HepG2 (cell line): ENCODE measurements around the gene ZNF865. TPM values are rescaled to one million over a fixed set of nuclear protein-coding genes. Genes with fewer than 3 reads are reported as not detected.

ENCODE experiments used
- ATAC-seq: fragments of 200-7000 bp; cut with Tn5 transposase; 3 replicates; pipeline ENCODE4 v1.9.1; 2020; ENCODE audit warnings: mild to moderate bottlenecking, moderate library complexity
- BruUV-seq: library from RNA; stranded (reverse); fragments of 400-500 nt; replicated peaks from 2 replicates; lab custom pipeline; 2021; lab: Mats Ljungman, UMichigan
- CTCF ChIA-PET: fragments of 300-600 bp; formaldehyde crosslinking; extraction: SDS; loops from one replicate; lab custom pipeline; 2021; ENCODE audit warnings: low total read pairs, inconsistent platforms, low intra/inter-chr PET ratio; lab: Yijun Ruan, JAX
- POLR2A ChIA-PET: fragments of 350-600 bp; sonication (Branson Sonifier 250); formaldehyde crosslinking; loops from one replicate; lab custom pipeline; 2020; ENCODE audit warnings: antibody characterized with exemption, inconsistent platforms; lab: Yijun Ruan, JAX
- DNase-seq: peaks from one replicate; pipeline ENCODE4 v3.0.0-alpha.2; 2015; ENCODE audit warnings: low spot score
- FAIRE-seq: peaks from 3 replicates; lab custom pipeline; 2011; peaks lifted over from hg19 to GRCh38; lab: Jason Lieb, UNC
- H2AFZ ChIP-seq: one replicate; pipeline ENCODE4 v1.6.1; 2011; ENCODE audit warnings: low read length, inconsistent platforms
- H3K27ac ChIP-seq: fragments of 300-600 bp; 3 replicates; pipeline ENCODE4 v1.8.0; 2011; ENCODE audit warnings: mixed run types, mild to moderate bottlenecking, mixed read lengths, low read length, inconsistent platforms; ENCODE audit not compliant: insufficient read depth; ENCODE audit errors: extremely low read length
- H3K27me3 ChIP-seq, 2 experiments: fragments of 200-600 bp in 1 of 2; 2 replicates in 1 of 2; 3 replicates in 1 of 2; pipeline versions ENCODE4 v1.6.0 to v1.8.0; 2011; ENCODE audit warnings: low read length in 2 of 2, mild to moderate bottlenecking in 2 of 2, moderate library complexity in 2 of 2, inconsistent platforms in 1 of 2; ENCODE audit not compliant: insufficient read depth in 2 of 2, control insufficient read depth in 1 of 2
- H3K36me3 ChIP-seq, 2 experiments: fragments of 200-600 bp in 1 of 2; replicated peaks in 1 of 2; 2 replicates in 1 of 2; 3 replicates in 1 of 2; pipeline versions ENCODE4 v1.5.1 to v1.8.0; 2011; ENCODE audit warnings: low read length in 2 of 2, inconsistent platforms in 1 of 2; ENCODE audit not compliant: insufficient read depth in 2 of 2, control insufficient read depth in 1 of 2
- H3K4me1 ChIP-seq: 2 replicates; pipeline ENCODE4 v1.5.1; 2012; ENCODE audit warnings: low read length, inconsistent platforms; ENCODE audit not compliant: insufficient read depth
- H3K4me2 ChIP-seq: 2 replicates; pipeline ENCODE4 v1.6.0; 2011; ENCODE audit warnings: low read depth, low read length, inconsistent platforms
- H3K4me3 ChIP-seq, 3 experiments: fragments of 200-600 bp in 1 of 3; sonication (generic), shearing (Covaris generic) in 1 of 3; replicated peaks in 1 of 3; 2 replicates each; pipeline ENCODE4 v1.5.1; 2011 to 2016; ENCODE audit warnings: low read length in 3 of 3, inconsistent platforms in 2 of 3, low read depth in 2 of 3, mild to moderate bottlenecking in 2 of 3, control low read depth in 1 of 3, mixed read lengths in 1 of 3; ENCODE audit not compliant: insufficient read depth in 1 of 3
- H3K79me2 ChIP-seq: one replicate; pipeline ENCODE4 v1.6.1; 2011; ENCODE audit warnings: low read length, inconsistent platforms; ENCODE audit not compliant: insufficient read depth
- H3K9ac ChIP-seq: 2 replicates; pipeline ENCODE4 v1.6.0; 2011; ENCODE audit warnings: mild to moderate bottlenecking, low read depth, low read length, inconsistent platforms; ENCODE audit not compliant: insufficient read depth
- H3K9me3 ChIP-seq: 2 replicates; pipeline ENCODE4 v1.5.1; 2012; ENCODE audit warnings: mild to moderate bottlenecking, low read length
- H4K20me1 ChIP-seq: 2 replicates; pipeline ENCODE4 v1.6.0; 2011; ENCODE audit warnings: inconsistent platforms, mild to moderate bottlenecking, low read length, moderate library complexity; ENCODE audit not compliant: insufficient read depth
- AGO2 ChIP-seq: fragments of 200-400 bp; formaldehyde crosslinking; optimal IDR thresholded peaks from 2 replicates; pipeline ENCODE3; 2017; ENCODE audit warnings: mild to moderate bottlenecking, low read depth, low read length, moderate library complexity
- ARID4A ChIP-seq: sonication (generic); formaldehyde crosslinking; IDR thresholded peaks from 2 replicates; pipeline ENCODE4 v1.5.0; 2020; ENCODE audit warnings: mild to moderate bottlenecking, missing genetic modification reagents, borderline replicate concordance
- CENPBD1 ChIP-seq: sonication (generic); formaldehyde crosslinking; IDR thresholded peaks from 2 replicates; pipeline ENCODE4 v1.8.0; 2022; ENCODE audit warnings: missing genetic modification reagents, low read depth, mild to moderate bottlenecking, borderline replicate concordance
- KDM5A ChIP-seq: fragments of 200-600 bp; sonication (generic); IDR thresholded peaks from 2 replicates; pipeline ENCODE4 v1.7.0; 2018; ENCODE audit warnings: antibody characterized with exemption, mild to moderate bottlenecking, low read length, borderline replicate concordance
- POLR2A ChIP-seq, 2 experiments: IDR thresholded peaks; 2 replicates each; pipeline ENCODE4 v1.6.1; 2011; ENCODE audit warnings: low read depth in 2 of 2, low read length in 2 of 2, mild to moderate bottlenecking in 1 of 2, moderate library complexity in 1 of 2; ENCODE audit not compliant: insufficient read depth in 1 of 2
- RBM22 ChIP-seq: fragments of 200-400 bp; formaldehyde crosslinking; optimal IDR thresholded peaks from 2 replicates; pipeline ENCODE3; 2017; ENCODE audit warnings: mild to moderate bottlenecking, low read length, moderate library complexity
- SMARCC2 ChIP-seq: fragments of 450-650 bp; IDR thresholded peaks from 2 replicates; pipeline ENCODE4 v1.6.1; 2017; ENCODE audit warnings: antibody characterized with exemption, mild to moderate bottlenecking
- TBP ChIP-seq: sonication (generic); formaldehyde crosslinking; IDR thresholded peaks from 2 replicates; pipeline ENCODE4 v1.5.0; 2020; ENCODE audit warnings: missing genetic modification reagents
- ZNF598 ChIP-seq: sonication (generic); formaldehyde crosslinking; IDR thresholded peaks from 2 replicates; pipeline ENCODE4 v1.5.1; 2020; ENCODE audit warnings: mild to moderate bottlenecking, missing genetic modification reagents, borderline replicate concordance
- WGBS: methylation state at CpG from one replicate; pipeline ENCODE4 v1.1.6; 2017; ENCODE audit warnings: low lambda C conversion rate; 5-methylcytosine and 5-hydroxymethylcytosine counted together
- in situ Hi-C: cut with HindIII; loops from 2 replicates; pipeline ENCODE4 v1.10.0; 2017; ENCODE audit warnings: low pct_unique_long_range_greater_than_20kb; ENCODE audit not compliant: extremely low pct_ligation_motif_present
- intact Hi-C: fragments of 100-400 bp; cut with micrococcal nuclease; formaldehyde crosslinking; loops from one replicate; pipeline ENCODE4 v1.10.0; 2022; ENCODE audit not compliant: unreplicated experiment
- polyA plus RNA-seq, 8 experiments: library from polyadenylated mRNA; depleted of rRNA in 3 of 8; stranded (reverse) in 7 of 8; unstranded in 1 of 8; fragments of >200 nt; fragmentation: Illumina TruSeq in 4 of 8; extraction: Trizol in 4 of 8; gene quantifications; 2 replicates each; pipeline versions ENCODE4 v1.2.1 to v1.2.3, GENCODE V29; 2011 to 2016; ENCODE audit warnings: low read depth in 4 of 8, missing spikeins in 1 of 8, mixed read lengths in 1 of 8; ENCODE audit not compliant: insufficient read depth in 1 of 8
- total RNA-seq, 5 experiments: library from RNA; depleted of rRNA; stranded (reverse); fragments of >200 nt; fragmentation: Illumina TruSeq; extraction: Trizol; gene quantifications; 2 replicates each; pipeline ENCODE4 v1.2.3, GENCODE V29; 2016; ENCODE audit warnings: low read depth in 1 of 5

Gene ZNF865
- total and polyA plus RNA-seq, 2 of the 13 experiments (the other 11 are each of a cell fraction or from before 2014, with no cell fraction given): 0.93 to 1.0 TPM

DNA sequence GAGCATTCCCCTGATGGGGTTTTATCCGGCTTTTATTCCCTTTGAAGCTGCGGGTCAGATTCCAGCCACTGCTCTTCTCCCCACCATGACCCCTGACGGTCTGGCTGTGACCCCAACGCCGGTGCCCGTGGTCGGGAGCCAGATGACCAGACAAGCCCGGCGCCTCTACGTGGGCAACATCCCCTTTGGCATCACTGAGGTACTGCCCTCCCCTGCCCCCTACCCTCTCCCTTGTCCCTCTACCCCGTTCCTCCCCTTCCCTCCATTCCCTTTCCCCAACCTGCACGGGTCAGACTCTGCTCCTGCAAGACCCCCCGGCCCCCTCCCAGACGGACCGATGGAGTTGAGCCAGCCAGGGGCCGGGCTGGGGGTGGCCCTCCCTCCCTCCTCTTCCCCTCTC is 55.5 kb downstream of the ZNF865 start:
- DNase-seq (no peak), ATAC-seq (no peak), FAIRE-seq (no peak)
- H3K4me3 ChIP-seq: no peak overlapping the region
- H4K20me1 ChIP-seq: peaks cover 49% of the 10 kb centered on the region
- no peak overlapping the region for H3K27ac ChIP-seq
- H3K36me3 ChIP-seq: peaks cover 40 to 63% of the 10 kb centered on the region in 2 experiments
- BruUV-seq: no TSS peak
- no peak overlapping the region for H3K9ac ChIP-seq
- 0 out of 4 replicates have a peak, but pooled peaks of 1 of the 2 experiments have one; percentile 18 for TF ChIP-seq POLR2A (IDR thresholded peaks at IDR 0.05; ENCODE audit: insufficient read depth in 1 of 2, low read depth in 2 of 2, low read length in 2 of 2)
- no peak for TF ChIP-seq AGO2
- no peak for TF ChIP-seq SMARCC2
- no peak for TF ChIP-seq KDM5A
- no peak overlapping the region for H2AFZ ChIP-seq
- in situ Hi-C loops: no loop called here
- no peak overlapping the region for H3K4me2 ChIP-seq
- peaks cover 24% of the 10 kb centered on the region for H3K4me1 ChIP-seq
- CTCF ChIA-PET: no interaction called here
- 95% methylated on average over 16 of the region's 16 CpGs for WGBS
- H3K79me2 ChIP-seq: peaks cover 64% of the 10 kb centered on the region
- H3K9me3 ChIP-seq: no peaks in the 10 kb centered on the region
- no peaks in the 10 kb centered on the region; a peak in 1 of 5 replicates for H3K27me3 ChIP-seq
- POLR2A ChIA-PET: no interaction called here
- intact Hi-C loops: no loop called here

- POLR2A ChIA-PET: no interaction called here
- H3K4me1 ChIP-seq: peaks cover 26% of the 10 kb centered on the region
- no peak for DNase-seq
- CTCF ChIA-PET: no interaction called here
- TF ChIP-seq ARID4A (CRISPR knock-in tag) (no peak), RBM22 (peak; percentile 75), CENPBD1 (CRISPR knock-in tag) (no peak), ZNF598 (no peak), TBP (no peak)
- TF ChIP-seq, all 625 proteins: peak for 1
- no TSS peak for BruUV-seq
- Histone ChIP-seq H4K20me1 (peaks cover 49% of the 10 kb centered on the region), H3K9ac (no peak overlapping the region), H3K27me3 (no peaks in the 10 kb centered on the region), H3K4me2 (no peak overlapping the region), H2AFZ (no peak overlapping the region), H3K79me2 (peaks cover 64% of the 10 kb centered on the region), H3K27ac (no peak overlapping the region), H3K4me3 (no peak overlapping the region), H3K36me3 (peaks cover 47 to 71% of the 10 kb centered on the region in 2 experiments), H3K9me3 (no peaks in the 10 kb centered on the region)
- FAIRE-seq (no peak), ATAC-seq (no peak)
- in situ Hi-C loops (no loop called here), intact Hi-C loops (no loop called here)
- 96% methylated on average over 7 of the region's 7 CpGs for WGBS
Observed at GRCh38 chr19:55661826-55662225, 56.4 kb downstream of the ZNF865 start.
